C4-2B (cell line): ENCODE measurements around the gene ZNF350.

Experiments
- ZFX ChIP-seq: fragments of 450-650 bp; IDR thresholded peaks from 2 replicates; pipeline ENCODE4 v1.6.1; 2017
- TF ChIP-seq, protein P1 (sequence below): fragments of 450-650 bp; conservative IDR thresholded peaks from 2 replicates; pipeline ENCODE4 v1.5.1; 2017; ENCODE audit warnings: mild to moderate bottlenecking

- TF ChIP-seq, protein P1, sequence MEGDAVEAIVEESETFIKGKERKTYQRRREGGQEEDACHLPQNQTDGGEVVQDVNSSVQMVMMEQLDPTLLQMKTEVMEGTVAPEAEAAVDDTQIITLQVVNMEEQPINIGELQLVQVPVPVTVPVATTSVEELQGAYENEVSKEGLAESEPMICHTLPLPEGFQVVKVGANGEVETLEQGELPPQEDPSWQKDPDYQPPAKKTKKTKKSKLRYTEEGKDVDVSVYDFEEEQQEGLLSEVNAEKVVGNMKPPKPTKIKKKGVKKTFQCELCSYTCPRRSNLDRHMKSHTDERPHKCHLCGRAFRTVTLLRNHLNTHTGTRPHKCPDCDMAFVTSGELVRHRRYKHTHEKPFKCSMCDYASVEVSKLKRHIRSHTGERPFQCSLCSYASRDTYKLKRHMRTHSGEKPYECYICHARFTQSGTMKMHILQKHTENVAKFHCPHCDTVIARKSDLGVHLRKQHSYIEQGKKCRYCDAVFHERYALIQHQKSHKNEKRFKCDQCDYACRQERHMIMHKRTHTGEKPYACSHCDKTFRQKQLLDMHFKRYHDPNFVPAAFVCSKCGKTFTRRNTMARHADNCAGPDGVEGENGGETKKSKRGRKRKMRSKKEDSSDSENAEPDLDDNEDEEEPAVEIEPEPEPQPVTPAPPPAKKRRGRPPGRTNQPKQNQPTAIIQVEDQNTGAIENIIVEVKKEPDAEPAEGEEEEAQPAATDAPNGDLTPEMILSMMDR = no peak
- TF ChIP-seq ZFX = no peak
These were observed 6.8 kb upstream of the ZNF350 start for GRCh38 chr19:51993422-51993821.
